ENCODE measurements around the gene NME3. TPM values are rescaled to one million over a fixed set of nuclear protein-coding genes. Genes with fewer than 3 reads are reported as not detected.

The NME3 gene
- total and polyA plus RNA-seq, 2 donors (not counting 3 experiments of a cell fraction or from before 2014, with no cell fraction given): 38.2 to 74.4 TPM

DNA sequence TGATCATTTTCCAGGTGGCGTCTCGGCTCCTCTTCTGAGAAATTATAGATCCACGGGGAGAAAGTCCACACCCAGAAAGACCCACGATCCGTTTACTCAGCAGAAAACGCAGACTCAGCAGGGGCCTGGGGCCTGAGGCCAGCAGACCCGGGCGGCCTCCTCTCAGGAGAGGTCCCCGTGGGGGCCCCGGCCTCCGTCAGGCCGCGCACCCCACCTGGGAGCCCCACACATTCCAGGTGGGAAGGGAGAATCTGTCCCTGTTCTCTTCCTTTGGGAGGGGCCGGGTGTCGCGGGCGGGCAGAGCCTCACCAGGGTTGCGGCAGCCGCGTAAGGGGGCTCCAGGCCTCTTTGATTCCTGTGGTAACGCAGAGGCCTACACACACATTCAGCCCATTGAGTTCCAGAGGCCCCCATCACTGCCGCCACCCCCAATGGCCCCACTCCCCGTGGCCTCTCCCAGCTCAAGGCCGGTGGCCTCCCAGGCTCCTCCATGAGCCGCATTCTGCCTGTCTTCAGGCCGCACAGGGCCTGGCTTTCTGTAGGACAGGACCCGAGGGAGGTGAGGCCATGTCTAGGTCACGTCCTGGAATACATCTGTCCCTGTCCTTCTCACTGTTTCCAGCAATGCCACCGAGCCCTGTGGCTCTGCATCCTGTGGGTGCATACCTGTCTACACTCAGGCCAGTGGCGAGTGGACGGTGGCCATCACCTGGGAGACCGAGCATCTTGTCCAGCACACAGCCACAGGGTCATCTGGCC is 23.7 kb upstream of the NME3 start:
- no peak for DNase-seq (ENCODE audit: low read depth, low spot score)
- H3K36me3 ChIP-seq (ENCODE audit: control insufficient read depth in 2 of 2, extremely low read depth in 1 of 2, insufficient read depth in 2 of 2, low read length in 2 of 2): no peaks in the 10 kb centered on the region
- H4K20me1 ChIP-seq (replicated peaks; ENCODE audit: control insufficient read depth, extremely low read depth, insufficient read depth, low read length): no peaks in the 10 kb centered on the region
- TF ChIP-seq, protein P1, sequence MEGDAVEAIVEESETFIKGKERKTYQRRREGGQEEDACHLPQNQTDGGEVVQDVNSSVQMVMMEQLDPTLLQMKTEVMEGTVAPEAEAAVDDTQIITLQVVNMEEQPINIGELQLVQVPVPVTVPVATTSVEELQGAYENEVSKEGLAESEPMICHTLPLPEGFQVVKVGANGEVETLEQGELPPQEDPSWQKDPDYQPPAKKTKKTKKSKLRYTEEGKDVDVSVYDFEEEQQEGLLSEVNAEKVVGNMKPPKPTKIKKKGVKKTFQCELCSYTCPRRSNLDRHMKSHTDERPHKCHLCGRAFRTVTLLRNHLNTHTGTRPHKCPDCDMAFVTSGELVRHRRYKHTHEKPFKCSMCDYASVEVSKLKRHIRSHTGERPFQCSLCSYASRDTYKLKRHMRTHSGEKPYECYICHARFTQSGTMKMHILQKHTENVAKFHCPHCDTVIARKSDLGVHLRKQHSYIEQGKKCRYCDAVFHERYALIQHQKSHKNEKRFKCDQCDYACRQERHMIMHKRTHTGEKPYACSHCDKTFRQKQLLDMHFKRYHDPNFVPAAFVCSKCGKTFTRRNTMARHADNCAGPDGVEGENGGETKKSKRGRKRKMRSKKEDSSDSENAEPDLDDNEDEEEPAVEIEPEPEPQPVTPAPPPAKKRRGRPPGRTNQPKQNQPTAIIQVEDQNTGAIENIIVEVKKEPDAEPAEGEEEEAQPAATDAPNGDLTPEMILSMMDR (IDR thresholded peaks at IDR 0.05; ENCODE audit: extremely low read depth in 1 of 2, insufficient read depth in 1 of 2, low read depth in 1 of 2, low read length in 2 of 2): no peak
- TF ChIP-seq MYC (IDR thresholded peaks at IDR 0.05; ENCODE audit: low read depth, low read length) (no peak), FOS (IDR thresholded peaks at IDR 0.05; ENCODE audit: borderline replicate concordance, insufficient read depth, low read length) (no peak), POLR2AphosphoS5 (IDR thresholded peaks at IDR 0.05; ENCODE audit: insufficient read depth, low read depth, low read length) (no peak), JUN (IDR thresholded peaks at IDR 0.05; ENCODE audit: borderline replicate concordance, insufficient read depth, insufficient read length, low read depth) (no peak), POLR2A (IDR thresholded peaks at IDR 0.05; ENCODE audit: low read depth, low read length) (no peak), EZH2 (IDR thresholded peaks at IDR 0.05; ENCODE audit: borderline replicate concordance, low read depth, low read length, severe bottlenecking) (no peak), GATA2 (IDR thresholded peaks at IDR 0.05; ENCODE audit: insufficient read depth, insufficient read length, low read depth, low read length) (no peak)
- TF ChIP-seq, protein P2, sequence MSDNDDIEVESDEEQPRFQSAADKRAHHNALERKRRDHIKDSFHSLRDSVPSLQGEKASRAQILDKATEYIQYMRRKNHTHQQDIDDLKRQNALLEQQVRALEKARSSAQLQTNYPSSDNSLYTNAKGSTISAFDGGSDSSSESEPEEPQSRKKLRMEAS (IDR thresholded peaks at IDR 0.05; ENCODE audit: insufficient read depth, insufficient read length): no peak
- dilution Hi-C loops (cut with MboI; ENCODE audit: extremely low pct_ligation_motif_present, low sequenced_read_pairs): no loop called here
- CTCF ChIA-PET: interaction anchor here (0.7 kb wide), 1 partner anchor 172 kb away, joined by 3 read pairs; the partner anchor contains the start of gene RNF151
- H3K79me2 ChIP-seq (ENCODE audit: control insufficient read depth, insufficient read depth, low read length): no peaks in the 10 kb centered on the region
- POLR2A ChIA-PET: no interaction called here
- H3K27me3 ChIP-seq (ENCODE audit: control insufficient read depth in 2 of 2, insufficient read depth in 2 of 2, low read length in 2 of 2): no peaks in the 10 kb centered on the region
- FAIRE-seq: no peak
- H3K27ac ChIP-seq (ENCODE audit: insufficient read depth, low read depth, low read length): no peak overlapping the region
- no peak overlapping the region for H3K4me3 ChIP-seq (replicated peaks in 1 of 3; ENCODE audit: insufficient read depth in 1 of 3, low read depth in 1 of 3, low read length in 3 of 3)
- H3K9me3 ChIP-seq (replicated peaks; ENCODE audit: control insufficient read depth, insufficient read depth, low read length): no peaks in the 10 kb centered on the region
- no peaks in the 10 kb centered on the region for H3K4me1 ChIP-seq (ENCODE audit: control insufficient read depth, extremely low read depth, insufficient read depth, low read length)
- no peak overlapping the region for H3K9ac ChIP-seq (replicated peaks; ENCODE audit: extremely low read depth, insufficient read depth, low read length)
- no peaks in the 10 kb centered on the region for H3K9me1 ChIP-seq (replicated peaks; ENCODE audit: control insufficient read depth, extremely low read depth, insufficient read depth, low read length)
- intact Hi-C loops (cut with micrococcal nuclease): no loop called here
- no peak overlapping the region for H2AFZ ChIP-seq (ENCODE audit: low read depth, low read length)
- no TSS peak for BruUV-seq (replicated peaks)
- H3K4me2 ChIP-seq (ENCODE audit: insufficient read depth, low read length): no peak overlapping the region

Data from endothelial cell of umbilical vein (primary cell).